ENCODE results near the gene ZFP36.
A peak's percentile ranks its signal among the peaks of the same experiment; 100 is the strongest.

Gene ZFP36

GRCh38 chr19:39403331-39404312 lies 3.0 kb upstream of the ZFP36 start:
- peak in 9 of 10 donors; percentile 53 to 95 (median 75) for DNase-seq
- intact Hi-C loops (cut with DNase I), result no loop called here

GRCh38 chr19:39405261-39405957 lies 1.2 kb upstream of the ZFP36 start:
- intact Hi-C loops (cut with DNase I), result no loop called here
- no peak for DNase-seq

GRCh38 chr19:39405958-39406655 lies 540 bp upstream of the ZFP36 start:
- intact Hi-C loops (cut with DNase I), result no loop called here
- DNase-seq, result peak in 2 of 10 donors; percentile 50 to 66

- intact Hi-C loops (cut with DNase I), result no loop called here
- DNase-seq, result no peak
These were observed 688 bp downstream of the ZFP36 start for GRCh38 chr19:39407410-39407659.

- peak in 1 of 10 donors; percentile 85 for DNase-seq
- intact Hi-C loops (cut with DNase I), result no loop called here
These were observed 1.2 kb downstream of the ZFP36 start for GRCh38 chr19:39407660-39408391.

- intact Hi-C loops (cut with DNase I), result no loop called here
- DNase-seq, result peak in 1 of 10 donors; percentile 80
These were observed 2.0 kb downstream of the ZFP36 start for GRCh38 chr19:39408392-39409207.

GRCh38 chr19:39409208-39410016 lies 2.8 kb downstream of the ZFP36 start:
- DNase-seq, result peak in 8 of 10 donors; percentile 45 to 91 (median 69)
- intact Hi-C loops (cut with DNase I), result loop anchor here (5.0 kb wide), 1 partner anchor 67 kb away; the partner anchor contains the start of gene SAMD4B

GRCh38 chr19:39410017-39410830 lies 3.6 kb downstream of the ZFP36 start:
- DNase-seq, result peak in 4 of 10 donors; percentile 18 to 91 (median 36)
- intact Hi-C loops (cut with DNase I), result loop anchor here (5.0 kb wide), 1 partner anchor 68 kb away; the partner anchor contains the start of gene SAMD4B

- intact Hi-C loops (cut with DNase I), result loop anchor here (1.0 to 5.0 kb wide), 2 partner anchors 13 to 68 kb away; partner anchors contain the start of gene SAMD4B
- DNase-seq, result no peak
These were observed 4.1 kb downstream of the ZFP36 start for GRCh38 chr19:39410831-39411080.

GRCh38 chr19:39411081-39411831 lies 4.6 kb downstream of the ZFP36 start:
- DNase-seq, result no peak
- intact Hi-C loops (cut with DNase I), result loop anchor here (1.0 to 5.0 kb wide), 2 partner anchors 14 to 69 kb away; partner anchors contain the start of gene SAMD4B

GRCh38 chr19:39411832-39412099 lies 5.1 kb downstream of the ZFP36 start:
- DNase-seq, result peak; percentile 63 to 96 (median 79)
- intact Hi-C loops (cut with DNase I), result loop anchor here (1.0 to 5.0 kb wide), 2 partner anchors 14 to 69 kb away; partner anchors contain the start of gene SAMD4B

GRCh38 chr19:39412100-39412866 lies 5.6 kb downstream of the ZFP36 start, which contains the start of gene PLEKHG2:
PLEKHG2 (plus strand) TSS chr19:39412669; CDS start chr19:39414087, 1,418 bp downstream.
- peak; percentile 85 to 99 (median 94) for DNase-seq
- intact Hi-C loops (cut with DNase I), result loop anchor here (5.0 kb wide), 1 partner anchor 70 kb away; the partner anchor contains the start of gene SAMD4B

GRCh38 chr19:39412867-39413271 lies 6.2 kb downstream of the ZFP36 start:
- intact Hi-C loops (cut with DNase I), result loop anchor here (5.0 kb wide), 1 partner anchor 71 kb away; the partner anchor contains the start of gene SAMD4B
- peak in 2 of 10 donors; percentile 18 to 92 for DNase-seq

GRCh38 chr19:39413272-39413910 lies 6.7 kb downstream of the ZFP36 start:
- peak in 4 of 10 donors; percentile 19 to 83 (median 50) for DNase-seq
- intact Hi-C loops (cut with DNase I), result loop anchor here (5.0 kb wide), 1 partner anchor 71 kb away; the partner anchor contains the start of gene SAMD4B

GRCh38 chr19:39413911-39414608 lies 7.4 kb downstream of the ZFP36 start:
- intact Hi-C loops (cut with DNase I), result loop anchor here (5.0 kb wide), 1 partner anchor 72 kb away; the partner anchor contains the start of gene SAMD4B
- peak in 1 of 10 donors; percentile 70 for DNase-seq

Data from posterior cingulate gyrus (tissue), 11 donors.